Glutamatergic neuron (in vitro differentiated cells): ENCODE data around the gene MORN4. TPM values are rescaled to one million over a fixed set of nuclear protein-coding genes. Genes with fewer than 3 reads are reported as not detected.

Experiments used
- DNase-seq: peaks from one replicate; pipeline ENCODE4 v3.0.0; 2022
- H3K27ac Mint-ChIP-seq: one replicate; pipeline ENCODE4 v1.8.0; 2020; ENCODE audit warnings: mild to moderate bottlenecking, mixed read lengths, inconsistent platforms; ENCODE audit not compliant: unreplicated experiment
- H3K27me3 Mint-ChIP-seq: one replicate; pipeline ENCODE4 v1.8.0; 2020; ENCODE audit warnings: mild to moderate bottlenecking, moderate library complexity, mixed read lengths, inconsistent platforms; ENCODE audit not compliant: unreplicated experiment
- H3K36me3 Mint-ChIP-seq: one replicate; pipeline ENCODE4 v1.8.0; 2020; ENCODE audit warnings: mild to moderate bottlenecking, mixed read lengths, inconsistent platforms; ENCODE audit not compliant: unreplicated experiment
- H3K4me1 Mint-ChIP-seq: one replicate; pipeline ENCODE4 v1.8.0; 2020; ENCODE audit warnings: mild to moderate bottlenecking, low read depth, mixed read lengths, inconsistent platforms; ENCODE audit not compliant: unreplicated experiment
- H3K4me3 Mint-ChIP-seq: one replicate; pipeline ENCODE4 v1.8.0; 2020; ENCODE audit warnings: mild to moderate bottlenecking, mixed read lengths, inconsistent platforms; ENCODE audit not compliant: unreplicated experiment
- H3K9me3 Mint-ChIP-seq: one replicate; pipeline ENCODE4 v1.8.0; 2020; ENCODE audit warnings: mild to moderate bottlenecking, moderate library complexity, mixed read lengths, inconsistent platforms; ENCODE audit not compliant: unreplicated experiment
- CTCF ChIP-seq: fragments of 200-600 bp; sonication (generic); IDR thresholded peaks from one replicate; pipeline ENCODE4 v1.5.0; 2021; ENCODE audit not compliant: partially characterized antibody, unreplicated experiment
- total RNA-seq: library from RNA; stranded (reverse); fragmentation: NEBNext Ultra II Directional; extraction: Animal tissue kit (Norgen Biotek cat#: 25700); gene quantifications from one replicate; pipeline ENCODE4 v1.2.1, GENCODE V29; 2021; ENCODE audit not compliant: unreplicated experiment

MORN4 gene
- total RNA-seq, 1 donor from 2014 or later: 31.4 TPM

DNA sequence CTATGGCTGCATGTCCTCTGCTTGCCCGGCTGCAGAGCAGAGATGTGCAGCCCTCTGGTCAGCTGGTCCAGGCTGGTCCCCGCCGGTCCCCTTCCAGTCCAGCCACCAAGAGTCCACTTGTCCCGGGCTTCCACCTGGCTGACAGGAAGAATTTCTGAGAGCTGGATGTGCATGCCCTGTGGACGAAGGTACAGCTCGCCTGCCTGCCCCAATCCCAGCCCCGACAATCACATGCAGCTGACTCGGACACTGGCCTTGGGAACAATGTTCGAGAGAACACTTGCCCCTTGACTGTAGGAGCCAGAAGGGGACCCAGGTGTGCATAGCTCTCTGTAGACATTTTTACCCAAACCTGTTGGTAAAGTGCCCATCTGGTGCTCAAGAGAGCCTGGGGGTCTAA is 41.9 kb upstream of the MORN4 start:
- no peak for DNase-seq
- H3K4me3 Mint-ChIP-seq: no peak overlapping the region
- H3K4me1 Mint-ChIP-seq: peaks cover 4% of the 10 kb centered on the region
- peaks cover 3% of the 10 kb centered on the region for H3K9me3 Mint-ChIP-seq
- no peaks in the 10 kb centered on the region for H3K36me3 Mint-ChIP-seq
- no peak for TF ChIP-seq CTCF
- H3K27me3 Mint-ChIP-seq: peaks cover 2% of the 10 kb centered on the region
- no peak overlapping the region for H3K27ac Mint-ChIP-seq

GRCh38 chr10:97673736-97674525 is 40.6 kb upstream of the MORN4 start:
- Mint-ChIP-seq H3K27me3 (peaks cover 2% of the 10 kb centered on the region), H3K27ac (peak overlapping the region; percentile 11), H3K36me3 (no peaks in the 10 kb centered on the region), H3K4me3 (no peak overlapping the region), H3K4me1 (peaks cover 4% of the 10 kb centered on the region), H3K9me3 (peaks cover 3% of the 10 kb centered on the region)
- TF ChIP-seq CTCF: no peak
- DNase-seq: no peak

- TF ChIP-seq CTCF: no peak
- H3K27ac Mint-ChIP-seq: no peak overlapping the region
These were observed 36.3 kb upstream of the MORN4 start for GRCh38 chr10:97669571-97669970.

DNA sequence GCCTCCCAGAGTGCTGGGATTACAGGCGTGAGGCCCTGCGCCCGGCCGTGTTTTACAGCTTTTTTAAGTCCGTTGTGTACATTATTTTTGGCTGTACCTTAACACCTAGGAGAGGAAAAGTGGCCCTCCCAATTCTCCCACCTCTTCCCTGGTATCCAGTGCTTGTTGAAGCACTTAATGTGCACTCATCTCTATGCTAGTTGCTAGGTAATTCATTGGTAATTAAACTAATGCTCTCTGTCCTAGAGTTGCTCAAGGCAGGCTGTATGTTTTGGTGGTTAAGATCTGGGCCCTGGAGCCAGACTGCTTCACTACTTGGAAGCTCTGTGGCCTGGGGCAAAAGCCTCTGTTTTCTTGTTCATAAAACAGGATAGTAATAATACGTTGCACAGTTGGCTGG is 34.2 kb upstream of the MORN4 start:
- H3K27ac Mint-ChIP-seq: no peak overlapping the region
- H3K36me3 Mint-ChIP-seq: peaks cover 5% of the 10 kb centered on the region
- no peak for DNase-seq
- peaks cover 2% of the 10 kb centered on the region for H3K27me3 Mint-ChIP-seq
- TF ChIP-seq CTCF: no peak
- no peaks in the 10 kb centered on the region for H3K4me1 Mint-ChIP-seq
- no peak overlapping the region for H3K4me3 Mint-ChIP-seq
- no peaks in the 10 kb centered on the region for H3K9me3 Mint-ChIP-seq

More at GRCh38 chr10:97669571-97669970, 36.3 kb upstream of the MORN4 start:
- no peaks in the 10 kb centered on the region for H3K9me3 Mint-ChIP-seq
- H3K4me3 Mint-ChIP-seq: no peak overlapping the region
- H3K4me1 Mint-ChIP-seq: no peaks in the 10 kb centered on the region
- H3K36me3 Mint-ChIP-seq: no peaks in the 10 kb centered on the region
- H3K27me3 Mint-ChIP-seq: peaks cover 2% of the 10 kb centered on the region
- DNase-seq: no peak

GRCh38 chr10:97666992-97667391 is 33.7 kb upstream of the MORN4 start:
- no peaks in the 10 kb centered on the region for H3K9me3 Mint-ChIP-seq

More at GRCh38 chr10:97666992-97667391, 33.7 kb upstream of the MORN4 start:
- DNase-seq: no peak
- Mint-ChIP-seq H3K36me3 (peaks cover 5% of the 10 kb centered on the region), H3K27ac (no peak overlapping the region), H3K4me1 (no peaks in the 10 kb centered on the region), H3K4me3 (no peak overlapping the region), H3K27me3 (peaks cover 2% of the 10 kb centered on the region)
- no peak for TF ChIP-seq CTCF
